ENCODE measurements around the gene LUC7L3. TPM values are rescaled to one million over a fixed set of nuclear protein-coding genes. Genes with fewer than 3 reads are reported as not detected.

The LUC7L3 gene
- total and polyA plus RNA-seq, 2 of the 13 experiments (the other 11 are each of a cell fraction or from before 2014, with no cell fraction given), result 108 to 120 TPM

GRCh38 chr17:50693036-50693682 is 26.2 kb upstream of the LUC7L3 start (continued):
- no peak for TF ChIP-seq ZBTB2 (CRISPR knock-in tag; IDR thresholded peaks at IDR 0.05; ENCODE audit: low read depth)
- TF ChIP-seq ZNF224 (CRISPR knock-in tag; IDR thresholded peaks at IDR 0.05), result no peak
- TF ChIP-seq SAP130 (CRISPR knock-in tag; IDR thresholded peaks at IDR 0.05; ENCODE audit: low read depth), result peak; percentile 81
- no peak for TF ChIP-seq GATA4 (IDR thresholded peaks at IDR 0.05; ENCODE audit: borderline replicate concordance, low read depth)
- TF ChIP-seq ZHX1 (CRISPR knock-in tag; IDR thresholded peaks at IDR 0.05; ENCODE audit: low read depth), result no peak
- no peak for TF ChIP-seq SMYD3 (CRISPR knock-in tag; IDR thresholded peaks at IDR 0.05)
- peak; percentile 89; the same call in 1 of the 2 replicates for TF ChIP-seq GATAD2A (CRISPR knock-in tag; IDR thresholded peaks at IDR 0.05)
- TF ChIP-seq DMAP1 (CRISPR knock-in tag; IDR thresholded peaks at IDR 0.05), result peak; percentile 51; the same call in 1 of the 2 replicates
- no peak for TF ChIP-seq SSRP1 (CRISPR knock-in tag; IDR thresholded peaks at IDR 0.05)
- TF ChIP-seq, protein P1, sequence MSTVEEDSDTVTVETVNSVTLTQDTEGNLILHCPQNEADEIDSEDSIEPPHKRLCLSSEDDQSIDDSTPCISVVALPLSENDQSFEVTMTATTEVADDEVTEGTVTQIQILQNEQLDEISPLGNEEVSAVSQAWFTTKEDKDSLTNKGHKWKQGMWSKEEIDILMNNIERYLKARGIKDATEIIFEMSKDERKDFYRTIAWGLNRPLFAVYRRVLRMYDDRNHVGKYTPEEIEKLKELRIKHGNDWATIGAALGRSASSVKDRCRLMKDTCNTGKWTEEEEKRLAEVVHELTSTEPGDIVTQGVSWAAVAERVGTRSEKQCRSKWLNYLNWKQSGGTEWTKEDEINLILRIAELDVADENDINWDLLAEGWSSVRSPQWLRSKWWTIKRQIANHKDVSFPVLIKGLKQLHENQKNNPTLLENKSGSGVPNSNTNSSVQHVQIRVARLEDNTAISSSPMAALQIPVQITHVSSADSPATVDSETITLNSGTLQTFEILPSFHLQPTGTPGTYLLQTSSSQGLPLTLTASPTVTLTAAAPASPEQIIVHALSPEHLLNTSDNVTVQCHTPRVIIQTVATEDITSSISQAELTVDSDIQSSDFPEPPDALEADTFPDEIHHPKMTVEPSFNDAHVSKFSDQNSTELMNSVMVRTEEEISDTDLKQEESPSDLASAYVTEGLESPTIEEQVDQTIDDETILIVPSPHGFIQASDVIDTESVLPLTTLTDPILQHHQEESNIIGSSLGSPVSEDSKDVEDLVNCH (CRISPR knock-in tag; IDR thresholded peaks at IDR 0.05), result no peak
- peak; percentile 63; the same call in 1 of the 2 replicates for TF ChIP-seq NR2F6 (IDR thresholded peaks at IDR 0.05)
- peak; percentile 56; the same call in 1 of the 2 replicates for TF ChIP-seq NR2F6 (CRISPR knock-in tag; IDR thresholded peaks at IDR 0.05)
- TF ChIP-seq MXI1 (IDR thresholded peaks at IDR 0.05; ENCODE audit: borderline replicate concordance, low read depth, low read length), result no peak
- peak; percentile 88 for TF ChIP-seq ASH2L (IDR thresholded peaks at IDR 0.05; ENCODE audit: insufficient read length, low read depth, low read length)
- TF ChIP-seq, protein P2, sequence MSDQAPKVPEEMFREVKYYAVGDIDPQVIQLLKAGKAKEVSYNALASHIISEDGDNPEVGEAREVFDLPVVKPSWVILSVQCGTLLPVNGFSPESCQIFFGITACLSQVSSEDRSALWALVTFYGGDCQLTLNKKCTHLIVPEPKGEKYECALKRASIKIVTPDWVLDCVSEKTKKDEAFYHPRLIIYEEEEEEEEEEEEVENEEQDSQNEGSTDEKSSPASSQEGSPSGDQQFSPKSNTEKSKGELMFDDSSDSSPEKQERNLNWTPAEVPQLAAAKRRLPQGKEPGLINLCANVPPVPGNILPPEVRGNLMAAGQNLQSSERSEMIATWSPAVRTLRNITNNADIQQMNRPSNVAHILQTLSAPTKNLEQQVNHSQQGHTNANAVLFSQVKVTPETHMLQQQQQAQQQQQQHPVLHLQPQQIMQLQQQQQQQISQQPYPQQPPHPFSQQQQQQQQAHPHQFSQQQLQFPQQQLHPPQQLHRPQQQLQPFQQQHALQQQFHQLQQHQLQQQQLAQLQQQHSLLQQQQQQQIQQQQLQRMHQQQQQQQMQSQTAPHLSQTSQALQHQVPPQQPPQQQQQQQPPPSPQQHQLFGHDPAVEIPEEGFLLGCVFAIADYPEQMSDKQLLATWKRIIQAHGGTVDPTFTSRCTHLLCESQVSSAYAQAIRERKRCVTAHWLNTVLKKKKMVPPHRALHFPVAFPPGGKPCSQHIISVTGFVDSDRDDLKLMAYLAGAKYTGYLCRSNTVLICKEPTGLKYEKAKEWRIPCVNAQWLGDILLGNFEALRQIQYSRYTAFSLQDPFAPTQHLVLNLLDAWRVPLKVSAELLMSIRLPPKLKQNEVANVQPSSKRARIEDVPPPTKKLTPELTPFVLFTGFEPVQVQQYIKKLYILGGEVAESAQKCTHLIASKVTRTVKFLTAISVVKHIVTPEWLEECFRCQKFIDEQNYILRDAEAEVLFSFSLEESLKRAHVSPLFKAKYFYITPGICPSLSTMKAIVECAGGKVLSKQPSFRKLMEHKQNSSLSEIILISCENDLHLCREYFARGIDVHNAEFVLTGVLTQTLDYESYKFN (CRISPR knock-in tag; conservative IDR thresholded peaks at IDR 0.05), result peak; percentile 90
- no peak for TF ChIP-seq GATAD1 (CRISPR knock-in tag; IDR thresholded peaks at IDR 0.05)
- TF ChIP-seq TSC22D2 (CRISPR knock-in tag; IDR thresholded peaks at IDR 0.05; ENCODE audit: borderline replicate concordance), result no peak
- no peak for TF ChIP-seq ZNF180 (CRISPR knock-in tag; IDR thresholded peaks at IDR 0.05; ENCODE audit: borderline replicate concordance, low read depth)
- TF ChIP-seq KDM5B (CRISPR knock-in tag; IDR thresholded peaks at IDR 0.05; ENCODE audit: borderline replicate concordance), result no peak
- no peak for TF ChIP-seq E2F1 (CRISPR knock-in tag; IDR thresholded peaks at IDR 0.05)
